Measurements from ENCODE around the gene ELMO2. TPM values are rescaled to one million over a fixed set of nuclear protein-coding genes. Genes with fewer than 3 reads are reported as not detected.
A peak's percentile ranks its signal among the peaks of the same experiment; 100 is the strongest.

Gene ELMO2
- total and polyA plus RNA-seq, 9 of the 15 experiments (the other 6 are each of a cell fraction or from before 2014, with no cell fraction given), result 7.5 to 21.5 (median 15.9) TPM

DNA sequence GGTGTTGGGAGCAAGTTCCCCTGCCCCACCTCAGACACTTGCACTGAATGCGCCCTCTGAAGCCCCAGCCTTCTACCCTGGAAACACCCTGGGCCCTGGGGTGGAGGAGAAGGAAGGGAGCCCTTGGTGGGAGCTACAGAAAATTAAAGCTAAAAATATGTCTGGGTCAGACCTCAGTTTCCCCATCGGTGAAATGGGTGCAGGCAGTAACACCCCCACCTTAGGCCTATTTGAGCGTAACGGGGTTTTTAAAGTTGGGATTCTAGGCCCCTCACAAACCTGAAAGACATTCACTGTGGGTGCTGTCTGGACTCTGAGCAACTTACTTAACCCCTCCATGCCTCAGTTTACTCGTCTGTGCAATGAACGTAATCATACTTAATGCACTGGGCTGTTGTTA is 78.9 kb downstream of the ELMO2 start (continued):
- TF ChIP-seq, protein P1, sequence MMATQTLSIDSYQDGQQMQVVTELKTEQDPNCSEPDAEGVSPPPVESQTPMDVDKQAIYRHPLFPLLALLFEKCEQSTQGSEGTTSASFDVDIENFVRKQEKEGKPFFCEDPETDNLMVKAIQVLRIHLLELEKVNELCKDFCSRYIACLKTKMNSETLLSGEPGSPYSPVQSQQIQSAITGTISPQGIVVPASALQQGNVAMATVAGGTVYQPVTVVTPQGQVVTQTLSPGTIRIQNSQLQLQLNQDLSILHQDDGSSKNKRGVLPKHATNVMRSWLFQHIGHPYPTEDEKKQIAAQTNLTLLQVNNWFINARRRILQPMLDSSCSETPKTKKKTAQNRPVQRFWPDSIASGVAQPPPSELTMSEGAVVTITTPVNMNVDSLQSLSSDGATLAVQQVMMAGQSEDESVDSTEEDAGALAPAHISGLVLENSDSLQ (IDR thresholded peaks at IDR 0.05), result no peak
- peak; percentile 82 for TF ChIP-seq RBM25 (IDR thresholded peaks at IDR 0.05; ENCODE audit: low read depth, low read length, severe bottlenecking)
- TF ChIP-seq NRF1 (conservative IDR thresholded peaks at IDR 0.05 in 1 of 2, IDR thresholded peaks at IDR 0.05 in 1 of 2), result no peak
- no peak for TF ChIP-seq FOXJ2 (tag; IDR thresholded peaks at IDR 0.05)
- no peak for TF ChIP-seq BRF1 (IDR thresholded peaks at IDR 0.05; ENCODE audit: borderline replicate concordance, extremely low read depth, insufficient read length)
- no peak for TF ChIP-seq CHD2 (IDR thresholded peaks at IDR 0.05; ENCODE audit: low read depth, low read length)
- no peak for TF ChIP-seq ZNF239 (CRISPR knock-in tag; IDR thresholded peaks at IDR 0.05)
- no peak for TF ChIP-seq ZNF609 (CRISPR knock-in tag; IDR thresholded peaks at IDR 0.05; ENCODE audit: borderline replicate concordance)
- peak; percentile 76 for TF ChIP-seq ADNP (tag; IDR thresholded peaks at IDR 0.05)
- TF ChIP-seq, protein P2, sequence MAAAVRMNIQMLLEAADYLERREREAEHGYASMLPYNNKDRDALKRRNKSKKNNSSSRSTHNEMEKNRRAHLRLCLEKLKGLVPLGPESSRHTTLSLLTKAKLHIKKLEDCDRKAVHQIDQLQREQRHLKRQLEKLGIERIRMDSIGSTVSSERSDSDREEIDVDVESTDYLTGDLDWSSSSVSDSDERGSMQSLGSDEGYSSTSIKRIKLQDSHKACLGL (CRISPR knock-in tag; IDR thresholded peaks at IDR 0.05; ENCODE audit: borderline replicate concordance, poor library complexity, severe bottlenecking), result no peak
- TF ChIP-seq ZNF311 (CRISPR knock-in tag; IDR thresholded peaks at IDR 0.05), result no peak
- no peak for TF ChIP-seq PML (IDR thresholded peaks at IDR 0.05; ENCODE audit: low read length)
- TF ChIP-seq ESRRA (IDR thresholded peaks at IDR 0.05; ENCODE audit: borderline replicate concordance, low read depth), result peak; percentile 41; the same call in 1 of the 2 replicates
- no peak for TF ChIP-seq CHAMP1 (IDR thresholded peaks at IDR 0.05)
- no peak for TF ChIP-seq MTA2 (IDR thresholded peaks at IDR 0.05; ENCODE audit: low read depth)
- TF ChIP-seq ZSCAN29 (IDR thresholded peaks at IDR 0.05), result no peak
- TF ChIP-seq BCOR (IDR thresholded peaks at IDR 0.05), result peak; percentile 86
- TF ChIP-seq TAF15 (IDR thresholded peaks at IDR 0.05; ENCODE audit: low read depth, low read length), result no peak
- TF ChIP-seq SMARCA5 (IDR thresholded peaks at IDR 0.05), result 0 out of 2 replicates have a peak, but pooled peaks have one; percentile 18
- no peak for TF ChIP-seq ZNF785 (CRISPR knock-in tag; IDR thresholded peaks at IDR 0.05)
- TF ChIP-seq TCFL5 (CRISPR knock-in tag; conservative IDR thresholded peaks at IDR 0.05), result no peak
